HEK293 (cell line): ENCODE results near the gene STK32C.

Experiments
- CTCF ChIA-PET: fragments of 350-600 bp; formaldehyde crosslinking; extraction: SDS; loops from one replicate; lab custom pipeline; 2021; ENCODE audit warnings: antibody characterized with exemption; lab: Yijun Ruan, JAX
- POLR2A ChIA-PET: fragments of 300-600 bp; formaldehyde crosslinking; extraction: SDS; loops from one replicate; lab custom pipeline; 2020; ENCODE audit warnings: antibody characterized with exemption, inconsistent platforms; lab: Yijun Ruan, JAX
- H3K27ac ChIP-seq: fragments of 200-500 bp; sonication (Bioruptor generic); 2 replicates; pipeline ENCODE4 v1.5.1; 2014; ENCODE audit warnings: low read depth, low read length, control low read depth, inconsistent platforms; ENCODE audit errors: extremely low read depth
- H3K36me3 ChIP-seq, 2 experiments: fragments of 200-500 bp in 1 of 2; sonication (Bioruptor generic) in 1 of 2; 1 replicate in 1 of 2; 2 replicates in 1 of 2; pipeline ENCODE4 v1.5.1; 2014 to 2017; ENCODE audit warnings: inconsistent platforms in 2 of 2, low read length in 2 of 2; ENCODE audit not compliant: control insufficient read depth in 2 of 2, insufficient read depth in 1 of 2
- H3K4me1 ChIP-seq: fragments of 200-500 bp; sonication (Bioruptor generic); 2 replicates; pipeline ENCODE4 v1.5.1; 2014; ENCODE audit warnings: mild to moderate bottlenecking, low read length, inconsistent platforms; ENCODE audit not compliant: control insufficient read depth, insufficient read depth
- H3K4me3 ChIP-seq: 2 replicates; pipeline ENCODE4 v1.5.1; 2011; ENCODE audit warnings: low read depth, mild to moderate bottlenecking, control low read depth, low read length, moderate library complexity
- H3K9me3 ChIP-seq: fragments of 200-500 bp; sonication (Bioruptor generic); 2 replicates; pipeline ENCODE4 v1.5.1; 2014; ENCODE audit warnings: low read depth, low read length, inconsistent platforms; ENCODE audit not compliant: control insufficient read depth, insufficient read depth
- GLIS2 ChIP-seq: fragments of 450-650 bp; formaldehyde crosslinking; IDR thresholded peaks from 2 replicates; pipeline ENCODE4 v1.5.1; 2016; ENCODE audit warnings: missing biosample characterization, missing genetic modification characterization
- HOXC10 ChIP-seq: sonication (generic); formaldehyde crosslinking; IDR thresholded peaks from 2 replicates; pipeline ENCODE4 v1.8.1; 2023; ENCODE audit warnings: mild to moderate bottlenecking, missing genetic modification reagents
- MZF1 ChIP-seq: fragments of 450-650 bp; formaldehyde crosslinking; IDR thresholded peaks from 2 replicates; pipeline ENCODE4 v1.5.1; 2017; ENCODE audit warnings: missing biosample characterization, missing genetic modification characterization, borderline replicate concordance
- PATZ1 ChIP-seq: fragments of 450-650 bp; formaldehyde crosslinking; IDR thresholded peaks from 2 replicates; pipeline ENCODE4 v1.5.1; 2016; ENCODE audit warnings: missing biosample characterization, missing genetic modification characterization
- PBX3 ChIP-seq: sonication (generic); formaldehyde crosslinking; IDR thresholded peaks from 2 replicates; pipeline ENCODE4 v1.8.1; 2022; ENCODE audit warnings: mild to moderate bottlenecking, moderate library complexity, missing genetic modification reagents
- REST ChIP-seq: fragments of 450-650 bp; formaldehyde crosslinking; IDR thresholded peaks from 2 replicates; pipeline ENCODE4 v1.5.1; 2016; ENCODE audit warnings: missing biosample characterization, missing genetic modification characterization
- TSHZ1 ChIP-seq: fragments of 450-650 bp; formaldehyde crosslinking; IDR thresholded peaks from 2 replicates; pipeline ENCODE4 v1.5.1; 2016; ENCODE audit warnings: missing biosample characterization, missing genetic modification characterization, borderline replicate concordance
- ZNF138 ChIP-seq: fragments of 450-650 bp; formaldehyde crosslinking; IDR thresholded peaks from 2 replicates; pipeline ENCODE4 v1.5.1; 2016; ENCODE audit warnings: missing biosample characterization, missing genetic modification characterization, borderline replicate concordance
- ZNF302 ChIP-seq: fragments of 450-650 bp; formaldehyde crosslinking; IDR thresholded peaks from 2 replicates; pipeline ENCODE4 v1.5.1; 2016; ENCODE audit warnings: missing biosample characterization, missing genetic modification characterization, low read depth
- ZNF362 ChIP-seq: fragments of 450-650 bp; formaldehyde crosslinking; IDR thresholded peaks from 2 replicates; pipeline ENCODE4 v1.5.1; 2016; ENCODE audit warnings: missing biosample characterization, missing genetic modification characterization
- ZNF423 ChIP-seq: fragments of 450-650 bp; formaldehyde crosslinking; IDR thresholded peaks from 2 replicates; pipeline ENCODE4 v1.5.1; 2016; ENCODE audit warnings: missing biosample characterization, missing genetic modification characterization
- ZNF48 ChIP-seq: fragments of 450-650 bp; formaldehyde crosslinking; IDR thresholded peaks from 2 replicates; pipeline ENCODE4 v1.5.1; 2016; ENCODE audit warnings: missing biosample characterization, missing genetic modification characterization
- ZNF558 ChIP-seq: fragments of 450-650 bp; formaldehyde crosslinking; IDR thresholded peaks from 2 replicates; pipeline ENCODE4 v1.5.1; 2016; ENCODE audit warnings: missing biosample characterization, missing genetic modification characterization
- ZNF777 ChIP-seq: fragments of 450-650 bp; formaldehyde crosslinking; IDR thresholded peaks from 2 replicates; pipeline ENCODE4 v1.5.1; 2017; ENCODE audit warnings: missing biosample characterization, missing genetic modification characterization, borderline replicate concordance
- ZNF843 ChIP-seq: fragments of 450-650 bp; formaldehyde crosslinking; IDR thresholded peaks from 2 replicates; pipeline ENCODE4 v1.5.1; 2016; ENCODE audit warnings: missing biosample characterization, missing genetic modification characterization
- ZSCAN18 ChIP-seq: fragments of 450-650 bp; formaldehyde crosslinking; IDR thresholded peaks from 2 replicates; pipeline ENCODE4 v1.5.1; 2016; ENCODE audit warnings: missing biosample characterization, missing genetic modification characterization
- ZXDB ChIP-seq: fragments of 450-650 bp; formaldehyde crosslinking; IDR thresholded peaks from 2 replicates; pipeline ENCODE4 v1.5.1; 2016; ENCODE audit warnings: missing biosample characterization, missing genetic modification characterization

The STK32C gene

GRCh38 chr10:132194726-132195125 is 113.0 kb downstream of the STK32C start:
- no peak for TF ChIP-seq ZNF777 (tag by site-specific recombination)
- no peak for TF ChIP-seq HOXC10
- no peak for TF ChIP-seq ZNF302 (tag by site-specific recombination)
- TF ChIP-seq MZF1, result no peak
- no peak for TF ChIP-seq ZNF843 (tag by site-specific recombination)
- no peak for TF ChIP-seq ZXDB (tag by site-specific recombination)
- TF ChIP-seq TSHZ1 (tag by site-specific recombination), result no peak
- TF ChIP-seq ZSCAN18, result no peak
- TF ChIP-seq ZNF48 (tag by site-specific recombination), result no peak
- TF ChIP-seq ZNF558 (tag by site-specific recombination), result no peak
- TF ChIP-seq ZNF138 (tag by site-specific recombination), result no peak
- no peak for TF ChIP-seq PBX3 (CRISPR knock-in tag)
- TF ChIP-seq GLIS2 (tag by site-specific recombination), result no peak
- no peak for TF ChIP-seq ZNF362 (tag by site-specific recombination)
- TF ChIP-seq PATZ1, result no peak
- Histone ChIP-seq H3K4me1 (no peaks in the 10 kb centered on the region), H3K4me3 (no peak overlapping the region), H3K36me3 (no peaks in the 10 kb centered on the region), H3K9me3 (no peaks in the 10 kb centered on the region), H3K27ac (no peak overlapping the region)
- CTCF ChIA-PET, result interaction anchor here (0.6 to 0.7 kb wide), 2 partner anchors 14 to 52 kb away, joined by 3 to 4 read pairs; no protein-coding TSS in a partner anchor
- POLR2A ChIA-PET, result no interaction called here

- H3K4me3 ChIP-seq, result no peak overlapping the region
- TF ChIP-seq ZNF302 (tag by site-specific recombination), result no peak
- 0 out of 2 replicates have a peak, but pooled peaks have one; percentile 37 for TF ChIP-seq ZNF423 (tag by site-specific recombination)
- TF ChIP-seq REST, result peak; percentile 98
- TF ChIP-seq ZNF777 (tag by site-specific recombination), result no peak
- TF ChIP-seq, all 188 proteins: peak for 2
- no peaks in the 10 kb centered on the region for H3K4me1 ChIP-seq
- ChIA-PET POLR2A (no interaction called here), CTCF (no interaction called here)
- H3K36me3 ChIP-seq, result no peaks in the 10 kb centered on the region
- H3K27ac ChIP-seq, result no peak overlapping the region
- H3K9me3 ChIP-seq, result no peaks in the 10 kb centered on the region
Observed at GRCh38 chr10:132193907-132194552, 113.7 kb downstream of the STK32C start.
